ENCODE measurements around the gene FRRS1L. TPM values are rescaled to one million over a fixed set of nuclear protein-coding genes. Genes with fewer than 3 reads are reported as not detected.
A peak's percentile ranks its signal among the peaks of the same experiment; 100 is the strongest.

The FRRS1L gene
- polyA plus RNA-seq, 1 experiment = 0.04 TPM

DNA sequence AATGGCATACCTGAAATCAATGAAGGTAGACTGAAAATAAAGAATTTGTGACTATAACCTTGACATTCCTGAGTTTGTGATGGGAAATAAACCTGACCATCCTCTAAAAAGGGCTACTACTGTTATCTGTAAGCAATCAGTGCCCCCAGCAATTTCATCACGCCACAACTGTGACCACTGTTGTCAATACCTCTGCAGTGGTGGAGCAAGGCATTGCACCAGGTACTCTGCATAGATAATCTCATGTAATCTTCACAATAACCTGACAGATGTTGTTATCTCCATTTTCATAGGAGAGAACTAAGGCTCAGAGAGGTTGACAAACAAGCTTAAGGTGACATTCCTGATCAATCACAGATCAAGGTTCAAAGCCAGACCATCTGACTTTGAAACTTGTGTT, 38.5 kb upstream of the FRRS1L start:
- no peak for DNase-seq (ENCODE audit: low read depth)
- TF ChIP-seq, protein P1, sequence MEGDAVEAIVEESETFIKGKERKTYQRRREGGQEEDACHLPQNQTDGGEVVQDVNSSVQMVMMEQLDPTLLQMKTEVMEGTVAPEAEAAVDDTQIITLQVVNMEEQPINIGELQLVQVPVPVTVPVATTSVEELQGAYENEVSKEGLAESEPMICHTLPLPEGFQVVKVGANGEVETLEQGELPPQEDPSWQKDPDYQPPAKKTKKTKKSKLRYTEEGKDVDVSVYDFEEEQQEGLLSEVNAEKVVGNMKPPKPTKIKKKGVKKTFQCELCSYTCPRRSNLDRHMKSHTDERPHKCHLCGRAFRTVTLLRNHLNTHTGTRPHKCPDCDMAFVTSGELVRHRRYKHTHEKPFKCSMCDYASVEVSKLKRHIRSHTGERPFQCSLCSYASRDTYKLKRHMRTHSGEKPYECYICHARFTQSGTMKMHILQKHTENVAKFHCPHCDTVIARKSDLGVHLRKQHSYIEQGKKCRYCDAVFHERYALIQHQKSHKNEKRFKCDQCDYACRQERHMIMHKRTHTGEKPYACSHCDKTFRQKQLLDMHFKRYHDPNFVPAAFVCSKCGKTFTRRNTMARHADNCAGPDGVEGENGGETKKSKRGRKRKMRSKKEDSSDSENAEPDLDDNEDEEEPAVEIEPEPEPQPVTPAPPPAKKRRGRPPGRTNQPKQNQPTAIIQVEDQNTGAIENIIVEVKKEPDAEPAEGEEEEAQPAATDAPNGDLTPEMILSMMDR (IDR thresholded peaks at IDR 0.05; ENCODE audit: insufficient read depth, low read depth, low read length) = no peak
- H3K36me3 ChIP-seq (ENCODE audit: control insufficient read depth, insufficient read depth, low read length) = no peaks in the 10 kb centered on the region
- POLR2A ChIA-PET = no interaction called here
- no peak overlapping the region for H3K4me3 ChIP-seq (ENCODE audit: low read depth, low read length)
- peaks cover 1% of the 10 kb centered on the region; the same call in 1 of the 2 replicates for H3K27me3 ChIP-seq (ENCODE audit: control insufficient read depth, insufficient read depth, low read length)
- CTCF ChIA-PET = interaction anchor here (2.3 kb wide), 1 partner anchor 9 kb away, joined by 6 read pairs; no protein-coding TSS in a partner anchor

DNA sequence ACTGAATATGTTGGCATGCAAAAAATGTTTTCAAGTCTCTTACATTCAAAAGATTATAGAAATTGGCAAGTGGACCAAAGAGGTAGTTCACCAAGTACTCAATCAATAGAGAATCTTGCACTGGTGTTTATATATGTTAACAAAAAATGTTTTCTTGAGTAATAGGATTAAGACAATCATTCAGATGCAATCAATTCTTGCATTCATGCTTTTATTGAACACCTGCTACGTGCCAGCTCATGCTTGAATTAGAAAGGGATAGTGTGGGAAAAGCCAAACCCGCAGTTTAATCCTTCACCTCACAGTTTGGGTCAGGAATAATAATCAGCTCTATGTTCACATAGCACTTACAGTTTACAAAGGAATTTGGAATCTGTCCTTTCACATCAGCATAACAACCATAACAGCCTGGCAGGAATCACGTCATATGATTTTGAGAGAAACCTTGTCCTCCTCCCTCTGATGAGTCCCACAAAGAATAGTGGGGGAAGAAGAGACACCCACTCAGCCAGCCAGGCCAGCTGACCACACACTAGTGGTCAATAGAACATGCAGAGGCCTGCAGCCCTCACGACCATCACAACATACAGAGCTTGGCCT, 36.8 kb upstream of the FRRS1L start:
- H3K4me3 ChIP-seq (ENCODE audit: low read depth, low read length) = no peak overlapping the region
- peaks cover 3% of the 10 kb centered on the region for H3K27me3 ChIP-seq (ENCODE audit: control insufficient read depth, insufficient read depth, low read length)
- CTCF ChIA-PET = no interaction called here
- H3K36me3 ChIP-seq (ENCODE audit: control insufficient read depth, insufficient read depth, low read length) = no peaks in the 10 kb centered on the region
- POLR2A ChIA-PET = no interaction called here
- TF ChIP-seq, protein P1 (IDR thresholded peaks at IDR 0.05; ENCODE audit: insufficient read depth, low read depth, low read length) = no peak
- no peak for DNase-seq (ENCODE audit: low read depth)

DNA sequence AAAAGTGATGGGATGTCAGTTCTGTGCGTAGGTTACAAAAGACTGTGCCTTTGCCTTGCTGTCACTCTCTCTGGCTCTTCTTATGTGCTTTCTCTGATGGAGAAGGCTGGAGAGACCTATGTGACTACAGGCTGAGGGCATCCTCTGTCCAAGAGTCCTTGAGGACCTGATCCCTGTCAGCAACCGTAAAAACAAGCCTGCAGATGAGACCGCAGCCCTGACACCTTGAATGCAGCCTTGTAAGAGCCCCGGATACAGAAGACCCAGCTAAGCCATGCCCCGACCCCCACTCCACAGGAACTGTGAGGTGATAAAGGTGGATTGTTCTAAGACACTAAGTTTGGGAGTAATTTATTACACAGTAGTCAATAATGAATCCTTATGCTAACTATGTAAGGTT, 32.6 kb upstream of the FRRS1L start:
- H3K27me3 ChIP-seq (ENCODE audit: control insufficient read depth, insufficient read depth, low read length) = peaks cover 5% of the 10 kb centered on the region
- TF ChIP-seq, protein P1 (IDR thresholded peaks at IDR 0.05; ENCODE audit: insufficient read depth, low read depth, low read length) = no peak
- POLR2A ChIA-PET = no interaction called here
- no peak overlapping the region for H3K4me3 ChIP-seq (ENCODE audit: low read depth, low read length)
- DNase-seq (ENCODE audit: low read depth) = no peak
- H3K36me3 ChIP-seq (ENCODE audit: control insufficient read depth, insufficient read depth, low read length) = no peaks in the 10 kb centered on the region
- CTCF ChIA-PET = no interaction called here

DNA sequence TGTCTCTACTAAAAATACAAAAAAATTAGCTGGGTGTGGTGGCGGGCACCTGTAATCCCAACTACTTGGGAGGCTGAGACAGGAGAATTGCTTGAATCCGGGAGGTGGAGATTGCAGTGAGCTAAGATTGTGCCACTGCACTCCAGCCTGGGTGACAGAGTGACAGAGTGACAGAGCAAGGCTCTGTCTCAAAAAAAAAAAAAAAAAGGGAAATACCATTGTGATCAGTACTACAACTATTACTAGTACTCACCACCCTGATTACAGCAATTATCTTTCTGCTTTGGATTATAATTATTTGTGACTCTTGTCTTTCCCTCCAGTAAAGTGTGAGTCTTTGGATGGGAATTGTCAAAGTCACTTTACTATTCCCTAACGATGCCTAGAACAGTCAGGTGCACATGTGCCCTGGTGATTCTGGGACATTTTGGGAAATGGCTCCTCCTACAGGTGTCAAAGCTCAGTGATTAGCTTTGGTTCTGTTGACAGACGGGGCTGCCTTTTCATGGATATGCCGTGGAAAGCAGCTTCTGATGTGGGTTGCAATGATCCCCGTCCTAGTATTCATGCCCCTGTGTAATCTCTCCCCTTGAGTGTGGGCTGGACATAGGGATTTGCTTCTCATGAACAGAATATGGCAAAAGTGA, 31.8 kb upstream of the FRRS1L start:
- TF ChIP-seq, protein P1 (IDR thresholded peaks at IDR 0.05; ENCODE audit: insufficient read depth, low read depth, low read length) = peak; percentile 24; the same call in 1 of the 2 replicates
- H3K27me3 ChIP-seq (ENCODE audit: control insufficient read depth, insufficient read depth, low read length) = peaks cover 5% of the 10 kb centered on the region
- ChIA-PET CTCF (interaction anchor here (1.2 kb wide), 2 partner anchors 16 to 33 kb away, joined by 3 read pairs; no protein-coding TSS in a partner anchor), POLR2A (no interaction called here)
- no peaks in the 10 kb centered on the region for H3K36me3 ChIP-seq (ENCODE audit: control insufficient read depth, insufficient read depth, low read length)
- H3K4me3 ChIP-seq (ENCODE audit: low read depth, low read length) = no peak overlapping the region
- no peak for DNase-seq (ENCODE audit: low read depth)

DNA sequence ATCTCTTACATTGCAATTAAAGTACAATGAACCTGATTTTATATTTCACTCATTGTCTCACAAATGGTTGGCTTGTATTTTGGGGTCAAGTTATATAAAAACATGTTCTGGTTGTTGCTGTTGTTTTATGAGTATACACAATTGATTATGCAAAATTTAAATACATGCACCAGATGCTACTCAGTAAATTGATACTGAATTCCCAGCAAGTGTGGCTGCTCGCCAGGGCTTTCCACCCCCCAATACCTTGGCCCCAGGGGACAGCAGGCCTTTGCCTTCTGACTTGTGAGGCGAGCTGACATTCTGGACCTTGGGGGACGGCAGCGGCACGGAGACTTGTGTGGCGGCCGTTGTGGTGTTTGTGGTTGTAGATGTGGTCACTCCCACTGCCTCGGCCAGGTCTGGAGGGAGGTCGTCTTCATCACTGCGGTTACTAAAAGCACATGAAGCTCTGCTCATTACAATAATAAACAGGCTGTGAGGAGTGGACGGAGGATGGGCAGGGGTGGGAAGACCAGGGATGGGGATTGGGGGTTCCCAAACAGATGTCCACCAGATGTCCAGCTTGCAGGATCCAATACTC, 27.0 kb upstream of the FRRS1L start:
- TF ChIP-seq, protein P1 (IDR thresholded peaks at IDR 0.05; ENCODE audit: insufficient read depth, low read depth, low read length) = no peak
- Histone ChIP-seq H3K27me3 (ENCODE audit: control insufficient read depth, insufficient read depth, low read length) (peaks cover 8% of the 10 kb centered on the region), H3K36me3 (ENCODE audit: control insufficient read depth, insufficient read depth, low read length) (no peaks in the 10 kb centered on the region), H3K4me3 (ENCODE audit: low read depth, low read length) (no peak overlapping the region)
- CTCF ChIA-PET = interaction anchor here (1.2 to 2.1 kb wide), 2 partner anchors 11 to 240 kb away, joined by 4 to 9 read pairs; no protein-coding TSS in a partner anchor
- POLR2A ChIA-PET = no interaction called here
- DNase-seq (ENCODE audit: low read depth) = no peak
